HepG2 (cell line): Measurements from ENCODE around the gene CDIP1. TPM values are rescaled to one million over a fixed set of nuclear protein-coding genes. Genes with fewer than 3 reads are reported as not detected.
A peak's percentile ranks its signal among the peaks of the same experiment; 100 is the strongest.

Experiments
- AKAP8 ChIP-seq: sonication (generic); formaldehyde crosslinking; IDR thresholded peaks from 2 replicates; pipeline ENCODE4 v1.5.1; 2020; ENCODE audit warnings: mild to moderate bottlenecking, missing genetic modification reagents
- ATM ChIP-seq: fragments of 450-650 bp; IDR thresholded peaks from 2 replicates; pipeline ENCODE4 v1.7.1; 2017; ENCODE audit warnings: mild to moderate bottlenecking, borderline replicate concordance
- CBX5 ChIP-seq: sonication (generic); formaldehyde crosslinking; IDR thresholded peaks from 2 replicates; pipeline ENCODE4 v1.4.0; 2020; ENCODE audit warnings: missing genetic modification reagents, borderline replicate concordance
- HOXA9 ChIP-seq: sonication (generic); formaldehyde crosslinking; IDR thresholded peaks from 2 replicates; pipeline ENCODE4 v1.8.1; 2022; ENCODE audit warnings: missing genetic modification reagents, mild to moderate bottlenecking, moderate library complexity, borderline replicate concordance
- KDM3A ChIP-seq: IDR thresholded peaks from 2 replicates; pipeline ENCODE4 v1.6.1; 2018; ENCODE audit warnings: low read depth, missing compliant biosample characterization
- MTF1 ChIP-seq: sonication (generic); formaldehyde crosslinking; IDR thresholded peaks from 2 replicates; pipeline ENCODE4 v1.5.0; 2020; ENCODE audit warnings: missing genetic modification reagents
- NCOA1 ChIP-seq: sonication (generic); formaldehyde crosslinking; IDR thresholded peaks from 2 replicates; pipeline ENCODE4 v1.9.0; 2021; ENCODE audit warnings: missing genetic modification reagents
- NR2F6 ChIP-seq, 2 experiments: IDR thresholded peaks; 2 replicates each; pipeline ENCODE4 v1.6.1; 2016; ENCODE audit warnings: antibody characterized with exemption in 1 of 2, mild to moderate bottlenecking in 1 of 2
- RFXANK ChIP-seq: IDR thresholded peaks from 2 replicates; pipeline ENCODE4 v1.6.1; 2016
- SP4 ChIP-seq: sonication (generic); formaldehyde crosslinking; IDR thresholded peaks from 2 replicates; pipeline ENCODE4 v1.8.1; 2023; ENCODE audit warnings: mild to moderate bottlenecking, missing genetic modification reagents
- SRF ChIP-seq: IDR thresholded peaks from 2 replicates; pipeline ENCODE4 v1.6.1; 2011; ENCODE audit warnings: mild to moderate bottlenecking, low read depth, low read length, moderate library complexity
- TAF15 ChIP-seq: fragments of 200-400 bp; formaldehyde crosslinking; IDR thresholded peaks from one replicate; pipeline ENCODE4 v1.6.1; 2018; ENCODE audit warnings: mild to moderate bottlenecking, low read depth, low read length; ENCODE audit not compliant: poor library complexity, severe bottlenecking
- ZEB1 ChIP-seq: IDR thresholded peaks from 2 replicates; pipeline ENCODE4 v1.6.1; 2012; ENCODE audit warnings: mild to moderate bottlenecking, low read depth, inconsistent platforms; ENCODE audit not compliant: insufficient replicate concordance
- ZNF292 ChIP-seq: sonication (generic); formaldehyde crosslinking; IDR thresholded peaks from 2 replicates; pipeline ENCODE4 v1.8.1; 2022; ENCODE audit warnings: mild to moderate bottlenecking, low read depth, missing genetic modification reagents, borderline replicate concordance
- ZNF562 ChIP-seq: sonication (generic); formaldehyde crosslinking; IDR thresholded peaks from 2 replicates; pipeline ENCODE4 v1.8.0; 2022; ENCODE audit warnings: missing genetic modification reagents, borderline replicate concordance
- ZNF737 ChIP-seq: sonication (generic); formaldehyde crosslinking; IDR thresholded peaks from 2 replicates; pipeline ENCODE4 v1.5.0; 2020; ENCODE audit warnings: missing genetic modification reagents, mild to moderate bottlenecking, borderline replicate concordance
- ZSCAN25 ChIP-seq: sonication (generic); formaldehyde crosslinking; IDR thresholded peaks from 2 replicates; pipeline ENCODE4 v1.8.0; 2022; ENCODE audit warnings: mild to moderate bottlenecking, missing genetic modification reagents
- polyA plus RNA-seq, 8 experiments: library from polyadenylated mRNA; depleted of rRNA in 3 of 8; stranded (reverse) in 7 of 8; unstranded in 1 of 8; fragments of >200 nt; fragmentation: Illumina TruSeq in 4 of 8; extraction: Trizol in 4 of 8; gene quantifications; 2 replicates each; pipeline versions ENCODE4 v1.2.1 to v1.2.3, GENCODE V29; 2011 to 2016; ENCODE audit warnings: low read depth in 4 of 8, missing spikeins in 1 of 8, mixed read lengths in 1 of 8; ENCODE audit not compliant: insufficient read depth in 1 of 8
- total RNA-seq, 5 experiments: library from RNA; depleted of rRNA; stranded (reverse); fragments of >200 nt; fragmentation: Illumina TruSeq; extraction: Trizol; gene quantifications; 2 replicates each; pipeline ENCODE4 v1.2.3, GENCODE V29; 2016; ENCODE audit warnings: low read depth in 1 of 5
- TF ChIP-seq, protein P1 (sequence below): sonication (generic); formaldehyde crosslinking; IDR thresholded peaks from 2 replicates; pipeline ENCODE4 v1.4.0; 2020; ENCODE audit warnings: missing genetic modification reagents
- TF ChIP-seq, protein P2 (sequence below): sonication (generic); formaldehyde crosslinking; IDR thresholded peaks from 2 replicates; pipeline ENCODE4 v1.5.0; 2020; ENCODE audit warnings: missing genetic modification reagents, mild to moderate bottlenecking, borderline replicate concordance
- TF ChIP-seq, protein P3 (sequence below): sonication (generic); formaldehyde crosslinking; IDR thresholded peaks from 2 replicates; pipeline ENCODE4 v1.4.0; 2020; ENCODE audit warnings: missing genetic modification reagents, borderline replicate concordance
- TF ChIP-seq, protein P4 (sequence below): IDR thresholded peaks from 2 replicates; pipeline ENCODE4 v1.4.0; 2020; ENCODE audit warnings: mild to moderate bottlenecking, missing genetic modification reagents

The CDIP1 gene
- total and polyA plus RNA-seq, 2 of the 13 experiments (the other 11 are each of a cell fraction or from before 2014, with no cell fraction given): 31.2 to 56.7 TPM

DNA sequence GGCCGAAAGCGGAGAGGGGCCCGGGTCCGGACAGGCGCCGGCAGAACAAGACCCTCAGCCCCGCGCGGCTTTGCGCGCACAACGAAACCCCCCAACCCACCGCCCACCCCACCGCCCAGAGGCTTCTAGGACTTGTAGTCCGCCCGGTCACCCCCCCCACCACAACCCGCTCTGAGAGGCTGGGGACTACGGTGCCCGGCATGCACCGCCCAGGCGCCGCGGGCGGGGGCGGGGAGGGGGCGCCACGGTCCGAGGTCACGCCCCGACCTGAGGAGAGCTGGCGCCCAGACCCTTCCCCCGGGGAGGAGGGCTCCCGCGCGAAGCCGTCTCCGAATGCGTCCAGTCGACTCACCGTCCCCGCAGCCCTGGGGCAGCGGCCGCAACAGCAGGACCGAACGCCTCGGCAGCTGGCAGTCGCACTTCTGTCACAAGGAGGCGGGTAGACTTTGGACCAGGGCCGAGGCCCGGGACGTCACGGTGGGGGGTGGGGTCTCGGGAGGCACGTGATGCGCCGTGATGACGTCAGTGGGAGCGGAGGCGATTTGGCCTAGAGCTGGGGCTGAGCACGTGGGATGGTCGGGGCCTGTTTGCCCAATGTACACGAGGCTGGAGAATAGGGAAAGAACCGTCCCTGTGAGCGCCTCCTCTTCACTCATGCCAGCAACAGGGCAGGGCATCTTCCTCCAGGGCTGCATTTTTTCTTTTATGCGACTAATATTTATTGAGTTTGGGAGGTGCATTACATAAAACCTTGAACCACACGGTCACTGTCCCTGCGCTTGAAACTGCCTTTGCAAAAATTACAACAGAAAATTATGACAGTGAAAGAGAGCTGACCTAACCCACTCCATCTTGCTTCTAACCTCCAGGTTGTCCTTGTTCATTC is at the start of gene CDIP1 (continued):
- TF ChIP-seq, protein P1, sequence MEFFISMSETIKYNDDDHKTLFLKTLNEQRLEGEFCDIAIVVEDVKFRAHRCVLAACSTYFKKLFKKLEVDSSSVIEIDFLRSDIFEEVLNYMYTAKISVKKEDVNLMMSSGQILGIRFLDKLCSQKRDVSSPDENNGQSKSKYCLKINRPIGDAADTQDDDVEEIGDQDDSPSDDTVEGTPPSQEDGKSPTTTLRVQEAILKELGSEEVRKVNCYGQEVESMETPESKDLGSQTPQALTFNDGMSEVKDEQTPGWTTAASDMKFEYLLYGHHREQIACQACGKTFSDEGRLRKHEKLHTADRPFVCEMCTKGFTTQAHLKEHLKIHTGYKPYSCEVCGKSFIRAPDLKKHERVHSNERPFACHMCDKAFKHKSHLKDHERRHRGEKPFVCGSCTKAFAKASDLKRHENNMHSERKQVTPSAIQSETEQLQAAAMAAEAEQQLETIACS: no peak; the same call in 1 of the 2 replicates
- TF ChIP-seq NCOA1 (peak; percentile 72; the same call in 1 of the 2 replicates), SP4 (CRISPR knock-in tag) (peak; percentile 97), KDM3A (CRISPR knock-in tag) (peak; percentile 93), ATM (no peak), CBX5 (CRISPR knock-in tag) (peak; percentile 93), MTF1 (peak; percentile 92), HOXA9 (CRISPR knock-in tag) (peak; percentile 99), ZSCAN25 (CRISPR knock-in tag) (peak; percentile 92), ZNF737 (CRISPR knock-in tag) (peak; percentile 99), ZEB1 (no peak), ZNF562 (CRISPR knock-in tag) (peak; percentile 94), RFXANK (CRISPR knock-in tag) (0 out of 2 replicates have a peak, but pooled peaks have one; percentile 70), SRF (no peak), AKAP8 (CRISPR knock-in tag) (no peak; the same call in 1 of the 2 replicates), TAF15 (no peak), NR2F6 (IDR thresholded peaks at IDR 0.05) (0 out of 2 replicates have a peak, but pooled peaks have one; percentile 30), NR2F6 (CRISPR knock-in tag; IDR thresholded peaks at IDR 0.05) (no peak; the same call in 1 of the 2 replicates), ZNF292 (CRISPR knock-in tag) (peak; percentile 62; the same call in 1 of the 2 replicates)
- TF ChIP-seq, protein P2, sequence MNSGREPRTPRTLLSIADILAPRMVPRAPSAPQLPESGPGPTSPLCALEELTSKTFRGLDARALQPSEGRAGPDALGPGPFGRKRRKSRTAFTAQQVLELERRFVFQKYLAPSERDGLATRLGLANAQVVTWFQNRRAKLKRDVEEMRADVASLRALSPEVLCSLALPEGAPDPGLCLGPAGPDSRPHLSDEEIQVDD (CRISPR knock-in tag): peak; percentile 100
- TF ChIP-seq, protein P3, sequence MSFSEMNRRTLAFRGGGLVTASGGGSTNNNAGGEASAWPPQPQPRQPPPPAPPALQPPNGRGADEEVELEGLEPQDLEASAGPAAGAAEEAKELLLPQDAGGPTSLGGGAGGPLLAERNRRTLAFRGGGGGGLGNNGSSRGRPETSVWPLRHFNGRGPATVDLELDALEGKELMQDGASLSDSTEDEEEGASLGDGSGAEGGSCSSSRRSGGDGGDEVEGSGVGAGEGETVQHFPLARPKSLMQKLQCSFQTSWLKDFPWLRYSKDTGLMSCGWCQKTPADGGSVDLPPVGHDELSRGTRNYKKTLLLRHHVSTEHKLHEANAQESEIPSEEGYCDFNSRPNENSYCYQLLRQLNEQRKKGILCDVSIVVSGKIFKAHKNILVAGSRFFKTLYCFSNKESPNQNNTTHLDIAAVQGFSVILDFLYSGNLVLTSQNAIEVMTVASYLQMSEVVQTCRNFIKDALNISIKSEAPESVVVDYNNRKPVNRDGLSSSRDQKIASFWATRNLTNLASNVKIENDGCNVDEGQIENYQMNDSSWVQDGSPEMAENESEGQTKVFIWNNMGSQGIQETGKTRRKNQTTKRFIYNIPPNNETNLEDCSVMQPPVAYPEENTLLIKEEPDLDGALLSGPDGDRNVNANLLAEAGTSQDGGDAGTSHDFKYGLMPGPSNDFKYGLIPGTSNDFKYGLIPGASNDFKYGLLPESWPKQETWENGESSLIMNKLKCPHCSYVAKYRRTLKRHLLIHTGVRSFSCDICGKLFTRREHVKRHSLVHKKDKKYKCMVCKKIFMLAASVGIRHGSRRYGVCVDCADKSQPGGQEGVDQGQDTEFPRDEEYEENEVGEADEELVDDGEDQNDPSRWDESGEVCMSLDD (CRISPR knock-in tag): peak; percentile 91; the same call in 1 of the 2 replicates
- TF ChIP-seq, protein P4, sequence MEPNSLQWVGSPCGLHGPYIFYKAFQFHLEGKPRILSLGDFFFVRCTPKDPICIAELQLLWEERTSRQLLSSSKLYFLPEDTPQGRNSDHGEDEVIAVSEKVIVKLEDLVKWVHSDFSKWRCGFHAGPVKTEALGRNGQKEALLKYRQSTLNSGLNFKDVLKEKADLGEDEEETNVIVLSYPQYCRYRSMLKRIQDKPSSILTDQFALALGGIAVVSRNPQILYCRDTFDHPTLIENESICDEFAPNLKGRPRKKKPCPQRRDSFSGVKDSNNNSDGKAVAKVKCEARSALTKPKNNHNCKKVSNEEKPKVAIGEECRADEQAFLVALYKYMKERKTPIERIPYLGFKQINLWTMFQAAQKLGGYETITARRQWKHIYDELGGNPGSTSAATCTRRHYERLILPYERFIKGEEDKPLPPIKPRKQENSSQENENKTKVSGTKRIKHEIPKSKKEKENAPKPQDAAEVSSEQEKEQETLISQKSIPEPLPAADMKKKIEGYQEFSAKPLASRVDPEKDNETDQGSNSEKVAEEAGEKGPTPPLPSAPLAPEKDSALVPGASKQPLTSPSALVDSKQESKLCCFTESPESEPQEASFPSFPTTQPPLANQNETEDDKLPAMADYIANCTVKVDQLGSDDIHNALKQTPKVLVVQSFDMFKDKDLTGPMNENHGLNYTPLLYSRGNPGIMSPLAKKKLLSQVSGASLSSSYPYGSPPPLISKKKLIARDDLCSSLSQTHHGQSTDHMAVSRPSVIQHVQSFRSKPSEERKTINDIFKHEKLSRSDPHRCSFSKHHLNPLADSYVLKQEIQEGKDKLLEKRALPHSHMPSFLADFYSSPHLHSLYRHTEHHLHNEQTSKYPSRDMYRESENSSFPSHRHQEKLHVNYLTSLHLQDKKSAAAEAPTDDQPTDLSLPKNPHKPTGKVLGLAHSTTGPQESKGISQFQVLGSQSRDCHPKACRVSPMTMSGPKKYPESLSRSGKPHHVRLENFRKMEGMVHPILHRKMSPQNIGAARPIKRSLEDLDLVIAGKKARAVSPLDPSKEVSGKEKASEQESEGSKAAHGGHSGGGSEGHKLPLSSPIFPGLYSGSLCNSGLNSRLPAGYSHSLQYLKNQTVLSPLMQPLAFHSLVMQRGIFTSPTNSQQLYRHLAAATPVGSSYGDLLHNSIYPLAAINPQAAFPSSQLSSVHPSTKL (CRISPR knock-in tag): peak; percentile 84
